Stimulated activated CD8-positive, alpha-beta memory T cell treated with anti-CD3 and anti-CD28 coated beads, Interleukin-7, amount 100 ng/mL, for 4 hours (primary cell): ENCODE data around the gene CPPED1.
A peak's percentile ranks its signal among the peaks of the same experiment; 100 is the strongest.

Experiments used
- DNase-seq, 2 donors: peaks; one replicate each; pipeline ENCODE4 v3.0.0-alpha.2; 2020; ENCODE audit warnings: low read depth in 2 of 2

CPPED1 gene

DNA sequence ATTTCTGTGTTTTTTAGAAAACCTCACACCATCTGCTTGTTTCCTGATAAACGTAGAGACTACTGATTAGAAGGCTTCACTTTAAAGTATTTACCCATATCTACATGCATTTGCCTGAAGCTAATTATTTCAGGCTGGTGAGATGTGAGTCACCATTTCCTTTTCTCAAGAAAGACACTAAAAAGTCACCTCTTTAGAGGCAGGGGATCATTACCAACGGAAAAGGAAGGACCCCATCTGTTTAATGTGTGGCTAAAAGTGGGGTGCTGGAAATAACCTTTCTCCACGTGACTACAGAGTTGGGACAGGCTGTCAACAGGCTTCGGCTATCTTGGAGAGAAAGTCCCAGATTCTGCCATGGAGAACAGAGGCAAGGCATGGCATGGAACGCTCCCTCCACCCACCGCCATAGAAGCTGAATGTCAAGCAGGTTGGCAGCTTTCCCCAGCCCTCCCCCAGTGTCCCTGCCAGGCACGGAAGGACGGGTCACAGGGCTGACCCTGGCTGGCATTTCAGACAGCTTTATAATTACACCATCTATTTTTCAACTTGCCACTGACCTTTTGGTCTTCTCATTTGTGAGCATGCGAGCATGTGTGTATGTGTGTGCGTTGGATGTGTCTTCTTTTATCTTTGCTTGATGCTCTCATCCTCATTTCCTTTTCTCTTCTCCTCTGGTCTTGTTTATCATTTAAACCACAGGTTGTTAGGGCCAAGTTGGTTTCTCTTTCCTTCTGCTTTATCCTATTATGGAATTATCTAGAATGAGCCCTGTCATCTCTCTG is 157.0 kb downstream of the CPPED1 start:
- peak in 1 of 2 donors; percentile 6 for DNase-seq

DNA sequence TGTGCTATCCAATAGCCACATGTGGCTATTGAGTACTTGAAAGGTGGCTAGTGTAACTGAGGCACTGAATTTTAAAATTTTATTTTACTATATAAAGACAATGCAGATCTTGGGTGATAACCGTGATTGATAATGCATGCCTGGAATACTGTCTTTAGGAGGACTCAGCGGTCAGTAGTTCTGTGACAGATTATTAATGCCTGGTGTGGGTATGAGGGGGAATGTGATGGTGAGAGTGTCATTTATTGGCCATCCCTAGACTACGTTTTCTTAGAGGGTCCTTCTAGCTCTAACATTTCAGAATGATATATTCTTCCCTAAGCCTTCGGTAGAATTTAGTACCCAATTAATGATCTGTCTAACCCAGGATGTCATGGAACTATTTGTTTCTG is 157.6 kb downstream of the CPPED1 start:
- DNase-seq, result no peak

DNA sequence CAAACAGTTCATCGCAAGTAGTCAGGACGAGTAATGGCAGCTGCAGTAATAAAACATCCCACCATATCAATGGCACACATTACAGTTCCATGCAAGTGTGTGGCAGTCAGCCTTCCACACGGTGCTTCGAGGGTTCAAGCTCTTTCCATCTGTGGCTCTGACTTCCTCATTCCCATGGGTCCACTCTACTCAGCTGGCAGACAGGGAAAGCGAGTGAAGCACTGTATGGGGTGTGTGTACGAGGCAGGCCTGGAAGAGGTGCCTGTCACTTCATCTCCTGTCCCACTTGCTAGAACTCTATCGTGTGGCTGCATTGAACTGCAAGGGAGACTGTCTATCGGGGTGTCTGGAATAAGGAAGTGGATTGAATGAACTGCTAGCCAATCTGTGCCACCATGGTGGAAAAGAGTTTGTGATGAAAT is 160.6 kb downstream of the CPPED1 start:
- no peak for DNase-seq

DNA sequence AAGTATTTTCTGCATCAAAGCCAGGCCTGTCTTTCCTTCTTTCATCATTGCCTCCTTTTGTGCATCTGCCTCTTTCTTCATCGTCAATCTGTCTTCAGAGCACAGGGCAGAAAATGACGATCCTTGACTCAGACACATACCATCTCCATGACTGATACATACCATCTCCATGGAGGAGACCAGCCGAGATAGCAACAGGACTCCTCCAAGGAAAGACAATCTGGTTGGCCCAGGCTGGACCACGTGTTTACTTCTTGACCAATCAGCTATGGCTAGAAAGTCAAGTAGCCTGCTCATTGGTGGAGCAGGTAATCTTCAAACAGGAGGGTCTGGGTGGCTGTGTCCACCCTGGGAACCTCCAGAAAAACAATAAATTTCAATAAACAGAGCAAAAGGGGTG is 164.6 kb downstream of the CPPED1 start:
- no peak for DNase-seq

- no peak for DNase-seq
Observed at GRCh38 chr16:12637002-12637401, 166.7 kb downstream of the CPPED1 start.

DNA sequence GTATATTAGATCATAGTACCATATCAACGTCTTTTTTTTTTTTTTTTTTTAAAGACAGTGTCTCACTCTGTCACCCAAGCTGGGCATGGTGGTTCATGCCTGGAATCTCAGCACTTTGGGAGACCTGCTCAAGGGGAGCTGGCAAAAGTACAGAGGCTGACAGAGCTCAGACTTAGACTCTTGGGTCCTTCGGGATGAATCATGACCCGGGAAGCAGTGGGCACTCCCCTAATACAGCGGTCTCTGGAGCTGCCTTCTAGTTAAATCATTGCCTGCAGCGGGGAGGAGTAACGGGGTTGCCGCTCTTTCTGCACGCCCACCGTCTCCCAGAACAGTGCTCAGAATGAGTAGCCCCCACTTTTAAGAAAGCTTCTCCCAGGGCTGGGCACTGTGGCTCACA is 174.4 kb downstream of the CPPED1 start:
- no peak for DNase-seq

DNA sequence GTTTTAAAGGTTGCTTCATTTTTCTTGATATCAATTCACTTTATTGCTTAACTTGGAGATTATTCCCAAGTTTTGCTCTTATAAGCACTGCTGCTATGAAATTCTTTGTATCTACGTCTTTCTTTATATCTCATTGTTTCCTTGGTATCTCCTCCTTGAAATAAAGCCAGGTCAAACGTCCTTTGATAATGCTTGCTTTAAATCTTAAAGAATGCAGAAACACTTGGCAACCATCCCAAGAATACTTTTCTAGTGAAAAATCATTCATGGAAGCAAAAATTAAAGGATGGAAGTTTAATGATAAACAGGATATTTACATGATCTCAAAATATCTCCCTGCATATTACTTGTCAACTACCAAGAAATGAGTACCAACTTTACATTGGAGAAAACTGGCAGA is 175.2 kb downstream of the CPPED1 start:
- no peak for DNase-seq

- no peak for DNase-seq
Observed at GRCh38 chr16:12627394-12627793, 176.3 kb downstream of the CPPED1 start.

DNA sequence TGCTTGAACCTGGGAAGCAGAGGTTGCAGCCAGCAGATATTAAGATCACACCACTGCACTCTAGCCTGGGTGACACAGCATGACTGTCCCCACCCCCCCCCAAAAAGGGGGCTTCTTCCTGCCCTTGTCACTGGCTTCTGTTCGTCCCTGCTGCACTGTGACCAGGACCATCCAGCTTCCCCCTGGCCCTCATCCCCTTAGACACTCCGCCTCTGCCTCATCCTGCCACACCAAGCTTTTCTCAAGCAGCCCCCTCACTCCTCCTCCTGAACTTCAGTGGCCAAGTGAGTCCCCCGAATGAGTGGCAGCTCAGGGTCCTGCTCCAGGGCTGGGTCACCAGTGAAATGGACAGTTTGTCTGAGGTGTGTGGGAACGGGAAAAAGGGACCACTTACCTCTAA is 177.3 kb downstream of the CPPED1 start:
- DNase-seq, result no peak

GRCh38 chr16:12625716-12626115 is 178.0 kb downstream of the CPPED1 start:
- DNase-seq, result no peak

DNA sequence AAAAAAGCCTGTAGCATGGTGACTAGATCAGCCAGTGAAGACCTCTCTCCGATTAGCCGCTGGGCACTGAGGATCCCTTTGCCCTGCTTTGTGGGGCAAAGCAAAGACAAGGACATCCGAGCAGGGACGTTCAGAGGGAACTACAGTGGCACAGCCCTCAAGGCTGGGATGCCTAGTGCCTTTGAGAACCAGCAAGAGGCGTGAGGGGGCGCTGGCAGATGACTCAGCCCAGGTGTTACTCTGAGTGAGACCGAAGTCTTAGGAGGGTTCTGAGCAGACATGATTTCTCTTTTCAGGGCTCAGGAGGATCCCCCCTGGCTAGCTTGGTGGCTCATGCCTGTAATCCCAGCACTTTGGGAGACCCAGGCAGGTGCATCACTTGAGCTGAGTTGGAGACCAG is 178.6 kb downstream of the CPPED1 start:
- no peak for DNase-seq

GRCh38 chr16:12620150-12620549 is 183.5 kb downstream of the CPPED1 start:
- no peak for DNase-seq

DNA sequence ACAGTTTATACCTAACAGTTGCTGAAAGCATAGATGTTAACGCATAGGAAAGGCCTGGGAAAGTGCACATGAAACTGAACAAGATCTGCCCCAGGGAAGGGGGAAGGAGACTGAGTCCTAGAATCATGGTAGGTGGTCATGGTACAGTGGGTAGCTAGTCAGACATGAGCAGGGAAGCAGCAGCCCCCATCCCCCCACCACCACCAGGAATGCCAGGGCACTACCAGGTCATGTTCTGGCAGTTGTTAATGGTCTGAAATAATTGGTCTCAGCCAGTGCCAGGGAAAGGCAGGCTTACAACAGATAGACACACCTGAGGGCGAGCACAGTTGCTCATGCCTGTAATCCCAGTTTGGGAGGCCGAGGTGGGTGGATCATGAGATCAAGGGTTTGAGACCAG is 185.2 kb downstream of the CPPED1 start:
- DNase-seq, result no peak

DNA sequence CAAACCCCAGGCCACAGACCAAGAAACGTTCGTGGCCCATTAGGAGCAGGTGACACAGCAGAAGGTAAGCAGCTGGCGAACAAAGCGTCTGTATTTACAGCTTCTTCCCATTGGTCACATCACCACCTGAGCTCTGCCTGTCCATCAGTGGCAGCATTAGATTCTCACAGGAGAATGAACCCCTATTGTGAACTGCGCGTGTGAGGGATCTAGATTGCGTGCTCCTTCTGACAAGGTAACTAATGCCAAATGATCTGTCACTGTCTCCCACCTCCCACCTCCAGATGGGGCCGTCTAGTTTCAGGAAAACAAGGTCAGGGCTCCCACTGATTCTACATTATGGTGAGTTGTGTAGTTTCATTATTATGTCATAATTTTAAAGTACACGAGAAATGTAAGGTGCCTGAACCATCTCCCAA is 186.3 kb downstream of the CPPED1 start:
- DNase-seq, result no peak

DNA sequence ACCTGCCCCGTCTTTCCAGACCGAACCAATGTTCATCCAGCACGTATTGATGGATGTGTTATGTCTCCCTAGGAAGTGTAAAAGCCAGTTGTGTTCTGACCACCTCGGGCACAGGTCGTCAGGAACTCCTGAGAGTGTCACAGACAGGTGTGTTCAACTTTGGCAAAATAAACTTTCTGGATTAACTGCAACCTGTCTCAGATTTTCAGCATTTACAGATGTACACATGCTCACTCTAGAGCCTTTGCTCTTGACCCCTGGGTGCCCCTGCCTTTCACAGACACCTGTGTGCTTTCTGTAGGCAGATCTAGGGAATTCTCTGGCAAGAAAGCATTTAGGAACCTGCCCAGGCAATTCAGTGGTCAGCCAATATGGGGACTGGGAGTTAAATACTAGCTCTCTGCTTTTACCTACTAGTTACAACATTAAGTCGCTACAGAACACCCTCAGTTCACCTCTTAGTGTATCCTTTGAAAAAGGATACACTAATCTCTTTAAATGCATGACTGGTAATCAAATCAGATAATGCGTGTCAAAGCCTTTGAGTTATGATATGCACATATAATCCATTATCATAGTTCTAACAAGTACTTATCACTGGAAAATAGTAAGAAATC is 188.9 kb downstream of the CPPED1 start:
- DNase-seq, result no peak

- DNase-seq, result no peak
Observed at GRCh38 chr16:12613992-12614661, 189.6 kb downstream of the CPPED1 start.

DNA sequence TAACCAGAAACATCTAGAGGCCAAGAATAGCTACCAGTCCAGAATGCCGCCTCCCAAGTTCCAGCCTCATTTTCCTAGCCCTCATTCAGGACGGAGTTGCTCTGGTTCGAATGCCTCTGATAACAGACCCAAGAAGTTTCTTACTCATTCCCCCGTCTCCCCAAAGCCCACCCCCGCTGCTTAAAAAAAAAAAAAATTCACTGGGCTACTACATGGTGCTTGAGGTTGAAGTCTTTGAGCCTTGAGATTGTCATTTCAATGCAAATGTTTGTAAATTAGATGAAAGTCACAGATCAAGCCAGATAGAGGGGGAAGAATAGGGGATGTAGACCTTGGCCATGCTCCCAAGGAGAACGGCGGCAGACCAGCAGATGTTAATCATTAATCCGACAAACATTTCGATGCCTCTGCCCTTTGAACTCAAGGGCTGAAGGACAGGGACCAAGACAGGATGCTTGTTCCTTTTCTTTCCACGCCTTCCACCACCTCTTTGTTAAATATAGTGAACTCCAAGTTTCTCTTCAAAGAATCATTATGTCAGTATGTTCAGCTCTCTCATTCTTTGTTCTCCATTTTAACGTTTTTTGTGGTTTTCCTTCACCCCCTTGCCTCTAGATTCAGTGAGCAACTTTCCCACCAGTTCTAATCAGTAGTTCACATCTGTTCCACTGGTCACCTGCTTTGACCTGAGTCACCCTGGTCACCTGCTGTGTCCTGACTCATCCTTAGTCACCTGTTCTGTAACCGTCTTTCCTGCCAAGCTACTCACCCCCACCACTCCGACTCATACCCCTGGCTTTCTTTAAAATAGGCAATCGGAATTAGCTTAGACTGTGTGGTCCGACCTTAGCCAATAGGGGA is 190.3 kb downstream of the CPPED1 start:
- peak; percentile 26 for DNase-seq

GRCh38 chr16:12612598-12613101 is 191.0 kb downstream of the CPPED1 start:
- no peak for DNase-seq

- no peak for DNase-seq
Observed at GRCh38 chr16:12611916-12612597, 191.6 kb downstream of the CPPED1 start.

DNA sequence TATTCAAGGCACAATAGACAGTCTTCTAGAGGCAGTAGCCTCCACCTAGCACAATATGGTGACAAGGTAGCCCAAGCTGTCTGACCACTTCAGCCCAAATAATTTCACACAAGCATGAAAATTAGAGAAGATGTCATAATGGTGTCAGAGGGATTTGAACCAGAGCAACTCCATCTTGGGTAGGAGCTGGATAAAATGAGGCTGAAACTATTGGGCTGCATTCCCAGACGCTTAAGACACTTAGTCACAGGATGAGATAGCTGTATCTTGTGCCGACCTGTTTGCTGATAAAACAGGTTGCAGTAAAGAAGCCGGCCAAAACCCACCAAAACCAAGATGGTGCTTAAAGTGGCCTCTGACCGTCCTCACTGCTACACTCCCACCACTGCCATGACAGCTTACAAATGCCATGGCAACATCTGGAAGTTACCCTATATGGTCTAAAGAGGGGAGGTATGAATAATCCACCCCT is 192.6 kb downstream of the CPPED1 start:
- no peak for DNase-seq
